TTC549 (cell line): ENCODE data around the gene PRDM12.

ENCODE experiments used
- FAIRE-seq: peaks from 2 replicates; lab custom pipeline; 2012; peaks lifted over from hg19 to GRCh38; lab: Jason Lieb, UNC

PRDM12 gene

GRCh38 chr9:130692321-130692720 lies 27.9 kb downstream of the PRDM12 start:
- no peak for FAIRE-seq

- FAIRE-seq, result no peak
Observed at GRCh38 chr9:130693101-130693425, 28.7 kb downstream of the PRDM12 start.

GRCh38 chr9:130693426-130694191 lies 29.2 kb downstream of the PRDM12 start, which contains the start of gene EXOSC2:
Gene EXOSC2, plus strand, starts transcription at chr9:130693780. Its CDS starts 12 bp downstream, at chr9:130693792.
- no peak for FAIRE-seq

GRCh38 chr9:130694205-130694604 lies 29.8 kb downstream of the PRDM12 start:
- no peak for FAIRE-seq

GRCh38 chr9:130696139-130696650 lies 31.8 kb downstream of the PRDM12 start:
- no peak for FAIRE-seq

GRCh38 chr9:130696996-130697395 lies 32.6 kb downstream of the PRDM12 start:
- no peak for FAIRE-seq

GRCh38 chr9:130698514-130698913 lies 34.1 kb downstream of the PRDM12 start:
- FAIRE-seq, result no peak

- FAIRE-seq, result no peak
Observed at GRCh38 chr9:130699047-130699446, 34.7 kb downstream of the PRDM12 start.

GRCh38 chr9:130701059-130702022 lies 36.9 kb downstream of the PRDM12 start:
- FAIRE-seq, result no peak

GRCh38 chr9:130703501-130703900 lies 39.1 kb downstream of the PRDM12 start:
- no peak for FAIRE-seq

GRCh38 chr9:130707225-130707976 lies 43.0 kb downstream of the PRDM12 start:
- no peak for FAIRE-seq

- FAIRE-seq, result no peak
Observed at GRCh38 chr9:130710822-130711352, 46.5 kb downstream of the PRDM12 start.

- no peak for FAIRE-seq
Observed at GRCh38 chr9:130711469-130711868, 47.1 kb downstream of the PRDM12 start.

GRCh38 chr9:130712564-130713285 lies 48.3 kb downstream of the PRDM12 start:
- FAIRE-seq, result no peak

GRCh38 chr9:130713286-130713960 lies 49.0 kb downstream of the PRDM12 start:
- FAIRE-seq, result no peak

GRCh38 chr9:130714586-130715110 lies 50.3 kb downstream of the PRDM12 start:
- FAIRE-seq, result no peak

GRCh38 chr9:130715270-130715669 lies 50.9 kb downstream of the PRDM12 start:
- no peak for FAIRE-seq

GRCh38 chr9:130718562-130718961 lies 54.2 kb downstream of the PRDM12 start:
- FAIRE-seq, result no peak

GRCh38 chr9:130720762-130721161 lies 56.4 kb downstream of the PRDM12 start:
- FAIRE-seq, result no peak

GRCh38 chr9:130728721-130729120 lies 64.3 kb downstream of the PRDM12 start:
- no peak for FAIRE-seq
